C4-2B (cell line): ENCODE results near the gene DHRS3.

ENCODE experiments used
- H3K27ac ChIP-seq: fragments of 450-650 bp; 2 replicates; pipeline ENCODE4 v1.5.1; 2017
- ZFX ChIP-seq: fragments of 450-650 bp; IDR thresholded peaks from 2 replicates; pipeline ENCODE4 v1.6.1; 2017
- TF ChIP-seq, protein P1 (sequence below): fragments of 450-650 bp; conservative IDR thresholded peaks from 2 replicates; pipeline ENCODE4 v1.5.1; 2017; ENCODE audit warnings: mild to moderate bottlenecking

DHRS3 gene

DNA sequence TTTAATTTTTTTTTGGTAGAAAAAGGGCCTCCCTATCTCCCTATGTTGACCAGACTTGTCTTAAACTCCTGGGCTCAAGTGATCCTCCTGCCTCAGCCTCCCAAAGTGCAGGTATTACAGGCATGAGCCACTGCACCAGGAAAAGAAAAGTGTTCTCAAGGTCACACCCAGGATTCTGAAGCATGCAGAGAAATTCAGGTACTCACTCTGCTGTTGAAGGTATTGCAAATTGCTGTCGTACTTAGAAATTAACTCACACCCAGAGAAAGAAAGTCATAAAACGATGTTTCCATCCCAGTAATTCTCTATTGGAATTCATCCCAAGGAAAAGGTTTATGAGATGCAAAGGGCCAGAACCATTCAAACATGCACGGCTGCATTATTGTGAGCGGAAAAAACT is 73.7 kb downstream of the DHRS3 start:
- H3K27ac ChIP-seq: no peak overlapping the region
- no peak for TF ChIP-seq ZFX
- TF ChIP-seq, protein P1, sequence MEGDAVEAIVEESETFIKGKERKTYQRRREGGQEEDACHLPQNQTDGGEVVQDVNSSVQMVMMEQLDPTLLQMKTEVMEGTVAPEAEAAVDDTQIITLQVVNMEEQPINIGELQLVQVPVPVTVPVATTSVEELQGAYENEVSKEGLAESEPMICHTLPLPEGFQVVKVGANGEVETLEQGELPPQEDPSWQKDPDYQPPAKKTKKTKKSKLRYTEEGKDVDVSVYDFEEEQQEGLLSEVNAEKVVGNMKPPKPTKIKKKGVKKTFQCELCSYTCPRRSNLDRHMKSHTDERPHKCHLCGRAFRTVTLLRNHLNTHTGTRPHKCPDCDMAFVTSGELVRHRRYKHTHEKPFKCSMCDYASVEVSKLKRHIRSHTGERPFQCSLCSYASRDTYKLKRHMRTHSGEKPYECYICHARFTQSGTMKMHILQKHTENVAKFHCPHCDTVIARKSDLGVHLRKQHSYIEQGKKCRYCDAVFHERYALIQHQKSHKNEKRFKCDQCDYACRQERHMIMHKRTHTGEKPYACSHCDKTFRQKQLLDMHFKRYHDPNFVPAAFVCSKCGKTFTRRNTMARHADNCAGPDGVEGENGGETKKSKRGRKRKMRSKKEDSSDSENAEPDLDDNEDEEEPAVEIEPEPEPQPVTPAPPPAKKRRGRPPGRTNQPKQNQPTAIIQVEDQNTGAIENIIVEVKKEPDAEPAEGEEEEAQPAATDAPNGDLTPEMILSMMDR: no peak

DNA sequence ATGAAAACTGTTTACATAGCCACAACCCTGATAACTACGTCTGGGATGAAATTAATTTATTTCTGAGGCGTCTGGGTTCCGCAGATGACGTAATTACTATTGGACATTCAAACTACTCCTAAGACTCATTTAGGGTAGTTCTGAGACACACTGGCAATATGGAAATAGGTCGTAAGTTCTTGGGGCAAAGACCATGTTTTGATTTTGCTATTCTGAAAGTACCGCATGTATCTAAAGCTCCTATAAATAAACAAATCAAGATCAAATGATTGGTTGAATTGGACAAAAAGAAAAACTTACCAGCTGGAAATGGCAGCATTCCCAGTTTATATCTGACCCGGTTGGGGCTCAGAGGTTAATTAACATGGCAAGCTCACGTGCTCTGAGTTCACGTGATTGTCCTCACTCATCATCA is 74.3 kb downstream of the DHRS3 start:
- H3K27ac ChIP-seq: no peak overlapping the region
- TF ChIP-seq, protein P1: no peak
- TF ChIP-seq ZFX: no peak

DNA sequence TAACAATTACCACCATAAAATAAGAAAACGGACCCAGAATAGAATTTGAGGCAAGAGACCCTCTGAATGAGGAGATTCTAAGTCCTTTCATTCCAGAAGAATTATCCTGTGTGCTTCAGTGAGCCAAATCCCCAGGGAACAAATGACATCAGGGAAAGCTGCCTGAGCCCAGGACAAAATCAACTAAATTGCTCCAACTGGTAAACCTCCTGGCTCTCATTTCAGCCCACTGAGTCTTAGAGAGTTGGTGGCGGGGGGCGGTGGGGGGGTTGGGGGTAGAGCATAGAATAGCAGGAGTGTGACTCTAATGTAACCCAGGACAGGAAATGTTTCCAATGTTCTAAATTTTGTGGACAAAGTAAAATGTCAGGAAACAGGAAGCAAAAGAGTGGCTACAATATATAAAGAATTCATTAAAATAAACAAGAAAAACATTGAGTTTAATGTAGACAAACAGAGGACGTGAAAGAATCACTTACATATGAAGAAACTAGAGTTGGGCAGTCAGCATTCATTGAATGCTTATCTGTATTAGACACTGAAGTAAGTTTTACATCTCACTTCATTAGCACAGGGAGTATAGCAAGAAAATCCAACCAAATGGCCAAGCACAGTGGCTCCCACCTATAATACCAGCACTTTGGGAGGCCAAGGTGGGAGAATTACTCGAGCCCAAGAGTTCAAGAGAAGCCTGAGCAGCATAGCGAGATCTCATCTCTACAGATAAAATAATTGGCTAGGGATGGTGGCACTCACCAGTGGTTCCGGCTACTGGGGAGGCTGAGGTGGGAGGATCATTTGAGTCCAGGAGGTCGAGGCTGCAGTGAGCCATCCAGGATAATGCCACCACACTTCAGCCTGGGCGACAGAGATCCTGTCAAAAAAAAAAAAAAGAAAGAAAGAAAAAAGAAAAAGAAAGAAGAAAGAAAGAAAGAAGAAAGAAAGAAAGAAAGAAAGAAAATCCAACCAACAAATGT is 75.1 kb downstream of the DHRS3 start:
- no peak overlapping the region for H3K27ac ChIP-seq
- TF ChIP-seq, protein P1: no peak
- TF ChIP-seq ZFX: no peak

DNA sequence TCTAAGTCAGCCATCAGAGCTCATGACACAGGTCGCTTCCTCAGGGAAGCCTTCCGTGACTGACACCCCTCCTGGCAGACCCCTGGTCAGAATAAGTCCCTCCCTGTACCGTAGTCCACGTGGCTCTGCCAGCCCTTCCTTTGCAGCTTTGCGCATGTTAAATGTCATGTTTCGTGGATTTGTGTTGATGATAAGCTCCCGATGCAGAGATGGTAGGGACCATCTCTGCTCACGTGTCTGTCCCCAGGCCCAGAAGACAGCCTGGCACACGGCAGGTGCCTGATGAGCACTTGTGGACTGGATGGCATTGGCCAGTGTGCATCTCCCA is 75.9 kb downstream of the DHRS3 start:
- no peak for TF ChIP-seq ZFX
- TF ChIP-seq, protein P1: no peak

DNA sequence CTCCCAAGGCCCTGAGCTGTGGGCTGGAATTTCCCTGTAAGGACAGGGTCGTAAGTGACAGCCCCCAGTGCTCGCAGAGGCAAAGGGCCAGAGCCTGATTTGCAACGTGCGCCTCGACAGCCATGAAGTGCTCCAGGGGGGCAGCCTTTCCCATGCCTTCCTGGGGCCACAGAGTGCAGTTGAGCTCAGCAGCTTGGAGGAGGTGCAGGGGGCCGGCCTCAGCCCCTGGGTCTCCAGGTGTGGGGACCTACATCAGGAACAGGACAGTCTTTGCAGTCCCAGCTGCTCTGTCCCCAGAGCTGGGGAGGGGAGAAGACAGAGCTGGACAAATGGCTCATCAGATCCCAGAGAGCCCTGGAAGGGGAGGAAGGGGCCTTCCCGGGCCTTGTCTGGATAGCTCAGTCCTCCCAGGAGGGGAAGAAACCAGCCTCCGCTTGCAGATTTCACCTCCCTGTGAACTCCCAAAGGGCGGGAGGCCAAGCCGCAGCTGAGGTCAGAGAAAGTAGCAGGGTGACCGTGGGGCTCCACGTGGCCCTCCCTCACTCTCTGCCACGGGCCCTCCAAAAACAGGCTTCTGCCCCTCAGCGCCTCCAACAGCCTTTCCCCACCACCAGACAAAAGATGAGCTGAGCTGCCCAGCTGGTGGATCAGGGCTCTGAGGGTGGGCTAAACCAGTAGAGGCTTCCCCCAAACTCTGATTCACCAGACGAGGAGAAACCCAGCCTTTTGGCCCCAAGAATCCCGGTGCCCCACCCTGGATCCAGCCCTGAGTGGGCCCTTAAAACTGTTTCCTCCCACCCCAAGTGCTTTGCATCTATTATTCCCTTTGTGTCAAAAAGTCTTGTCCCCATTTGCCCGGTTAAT is 76.5 kb downstream of the DHRS3 start:
- H3K27ac ChIP-seq: no peak overlapping the region
- TF ChIP-seq ZFX: no peak
- TF ChIP-seq, protein P1: no peak

More for the DNA sequence above, 75.9 kb downstream of the DHRS3 start:
- no peak overlapping the region for H3K27ac ChIP-seq

DNA sequence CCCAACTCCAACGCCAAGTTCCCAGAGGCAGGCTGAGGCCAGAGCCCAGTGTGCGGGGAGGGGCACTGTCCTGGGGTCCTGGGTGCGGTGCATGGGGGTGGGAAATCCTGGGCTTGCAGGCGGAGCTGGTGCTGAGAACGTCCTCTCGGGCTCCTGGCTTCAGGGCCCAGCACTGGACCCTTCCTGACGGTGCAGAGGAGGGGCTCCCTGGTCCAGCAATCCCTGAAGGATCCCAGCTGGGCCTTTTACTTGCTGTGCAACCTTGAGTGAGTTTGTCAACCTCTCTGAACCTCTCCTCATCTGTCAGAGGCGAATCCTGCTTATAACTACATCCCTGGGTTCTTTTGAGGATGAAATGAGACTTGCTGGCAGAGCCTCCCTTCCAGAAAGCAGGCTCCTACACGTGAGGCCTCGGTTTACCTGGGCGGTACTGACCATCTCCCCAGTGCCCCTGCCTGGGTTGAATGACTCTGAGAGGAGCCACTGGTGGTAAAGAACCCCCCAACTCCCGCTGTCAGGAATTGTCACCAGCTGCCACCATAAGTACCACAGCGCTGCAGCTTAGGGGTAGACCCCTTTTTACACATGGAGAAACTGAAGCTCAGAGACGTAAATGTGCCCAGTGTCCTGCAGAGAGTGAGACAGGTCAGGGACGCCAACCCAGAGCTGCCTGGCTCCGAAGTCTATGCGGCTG is 77.3 kb downstream of the DHRS3 start:
- TF ChIP-seq ZFX: no peak
- TF ChIP-seq, protein P1: no peak
- no peak overlapping the region for H3K27ac ChIP-seq
